HAP-1 (cell line): ENCODE measurements around the gene RYR1.
"Not testable (repeated sequence)": the region's sequence is repeated elsewhere in the genome, so short reads cannot be mapped to it uniquely, and the experiment has no call there.

Source experiments
- DNase-seq, 2 experiments: peaks; one replicate each; pipeline ENCODE4 v3.0.0-alpha.2; 2016 to 2020; ENCODE audit warnings: low spot score in 2 of 2
- H3K27me3 ChIP-seq: fragments of 250-450 bp; sonication (Bioruptor Pico); 2 replicates; pipeline ENCODE4 v1.5.1; 2020; ENCODE audit warnings: low read depth, mild to moderate bottlenecking, moderate library complexity
- H3K36me3 ChIP-seq: fragments of 250-450 bp; sonication (Bioruptor Pico); replicated peaks from 2 replicates; pipeline ENCODE4 v1.5.1; 2020; ENCODE audit warnings: mild to moderate bottlenecking
- H3K4me1 ChIP-seq: fragments of 250-450 bp; sonication (Bioruptor Pico); 2 replicates; pipeline ENCODE4 v1.5.1; 2020; ENCODE audit warnings: mild to moderate bottlenecking
- H3K4me3 ChIP-seq: fragments of 250-450 bp; sonication (Bioruptor Pico); 2 replicates; pipeline ENCODE4 v1.5.1; 2020; ENCODE audit warnings: mild to moderate bottlenecking, moderate library complexity
- H3K9me3 ChIP-seq: fragments of 250-450 bp; sonication (Bioruptor Pico); 2 replicates; pipeline ENCODE4 v1.5.1; 2020; ENCODE audit warnings: mild to moderate bottlenecking, moderate library complexity
- in situ Hi-C: fragments of 300-500 bp; cut with MboI; formaldehyde crosslinking; loops from 3 replicates; pipeline ENCODE4 v1.14.3; 2020; ENCODE audit warnings: low sequenced_read_pairs, inconsistent platforms, mixed read lengths

RYR1 gene

DNA sequence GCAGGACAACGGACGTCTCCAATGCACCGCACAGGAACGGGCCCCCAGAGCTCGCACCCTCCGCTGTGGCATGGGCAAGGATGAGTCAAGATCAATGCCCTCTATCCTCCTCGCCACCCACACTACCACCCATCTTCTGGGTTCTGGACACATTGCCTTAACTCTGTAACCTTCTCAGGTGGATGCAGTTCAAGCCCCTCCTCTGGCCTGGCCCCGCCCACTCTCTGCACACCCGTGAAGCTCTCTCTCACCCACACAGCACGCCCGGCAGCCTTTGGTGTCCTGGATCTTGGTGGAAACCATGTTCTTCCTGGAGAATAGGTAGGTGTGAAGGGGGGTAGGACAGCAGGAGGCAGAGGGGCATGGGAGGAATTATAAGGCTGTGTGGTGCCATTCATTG is 163.6 kb downstream of the RYR1 start:
- H3K4me1 ChIP-seq: no peaks in the 10 kb centered on the region
- no peak overlapping the region for H3K4me3 ChIP-seq
- H3K36me3 ChIP-seq: no peaks in the 10 kb centered on the region
- DNase-seq: no peak
- in situ Hi-C loops: no loop called here
- no peaks in the 10 kb centered on the region for H3K27me3 ChIP-seq
- H3K9me3 ChIP-seq: no peaks in the 10 kb centered on the region

DNA sequence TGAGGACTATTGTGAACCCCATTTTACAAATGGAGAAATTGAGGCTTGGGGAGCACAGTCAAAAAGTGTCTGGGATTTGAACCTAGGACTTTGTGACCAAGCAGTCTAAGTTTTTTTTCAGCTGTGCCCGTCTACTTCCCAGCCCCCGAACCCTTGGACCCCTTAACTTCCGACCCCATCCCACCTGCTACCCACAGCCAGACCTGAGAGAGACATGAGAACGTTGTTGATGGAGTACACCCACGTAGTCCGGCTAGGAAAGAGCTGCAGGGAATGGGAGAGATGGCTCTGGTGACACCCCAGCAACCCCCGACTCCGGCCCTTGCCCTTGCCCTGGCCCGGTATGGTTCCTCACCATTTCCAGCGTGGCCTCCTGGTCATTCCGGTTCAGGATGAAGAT is 166.2 kb downstream of the RYR1 start:
- H3K9me3 ChIP-seq: no peaks in the 10 kb centered on the region
- DNase-seq: no peak

DNA sequence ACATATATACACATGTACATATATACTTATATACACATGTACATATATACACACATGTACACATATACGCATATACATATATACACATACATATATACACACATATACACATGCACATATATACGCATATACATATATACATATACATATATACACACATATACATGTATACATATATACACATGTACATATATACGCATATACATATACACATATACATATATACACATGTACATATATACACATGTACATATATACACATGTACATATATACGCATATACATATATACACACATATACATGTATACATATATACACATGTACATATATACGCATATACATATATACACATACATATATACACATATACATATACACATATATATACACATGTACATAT is 169.4 kb downstream of the RYR1 start:
- in situ Hi-C loops, H3K27me3 ChIP-seq, H3K36me3 ChIP-seq, H3K4me3 ChIP-seq, H3K9me3 ChIP-seq, DNase-seq, H3K4me1 ChIP-seq: not testable (repeated sequence)

More for the DNA sequence above, 166.2 kb downstream of the RYR1 start:
- Histone ChIP-seq H3K36me3 (no peaks in the 10 kb centered on the region), H3K4me1 (no peaks in the 10 kb centered on the region), H3K4me3 (no peak overlapping the region), H3K27me3 (no peaks in the 10 kb centered on the region)
- in situ Hi-C loops: no loop called here

DNA sequence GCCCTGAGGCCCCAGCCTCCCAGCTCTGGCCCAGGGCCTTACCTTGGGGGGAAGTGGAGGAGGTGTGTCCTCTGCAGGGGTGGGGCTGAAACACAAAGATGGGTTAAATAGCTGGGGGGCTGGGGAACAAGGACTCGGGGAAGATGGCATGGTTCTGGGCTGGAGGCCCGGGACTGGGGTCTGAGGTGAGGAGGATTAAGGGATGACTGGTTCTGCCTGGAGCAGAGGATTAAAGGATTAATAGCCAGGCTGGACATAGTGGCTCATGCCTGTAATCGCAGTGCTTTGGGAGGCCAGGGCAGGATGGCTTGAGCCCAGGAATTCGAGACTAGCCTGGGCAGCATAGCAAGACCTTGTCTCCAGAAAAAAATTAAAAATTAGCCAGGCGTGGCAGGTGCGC is 172.6 kb downstream of the RYR1 start:
- H3K9me3 ChIP-seq: no peaks in the 10 kb centered on the region
- no peak for DNase-seq
- no peaks in the 10 kb centered on the region for H3K4me1 ChIP-seq
- in situ Hi-C loops: no loop called here
- no peaks in the 10 kb centered on the region for H3K27me3 ChIP-seq
- H3K36me3 ChIP-seq: no peaks in the 10 kb centered on the region
- no peak overlapping the region for H3K4me3 ChIP-seq

DNA sequence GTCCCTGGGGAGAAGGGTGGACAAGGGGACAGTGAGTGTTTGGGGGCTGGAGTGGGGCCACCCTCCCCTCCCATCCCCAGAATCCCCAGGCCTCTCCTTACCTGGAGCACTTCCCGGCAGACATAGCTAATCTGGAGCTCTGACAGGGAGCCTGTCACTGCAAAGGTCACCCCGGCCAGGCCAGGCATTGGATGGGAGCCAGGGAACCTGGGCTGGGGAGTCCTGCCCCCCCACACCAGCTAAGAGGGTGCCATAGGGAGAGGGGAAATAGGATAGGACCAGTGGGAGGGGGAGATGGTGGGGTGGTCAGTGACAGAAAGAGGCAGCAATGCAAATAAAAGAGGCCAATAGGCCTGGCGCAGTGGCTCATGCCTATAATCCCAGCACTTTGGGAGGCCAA is 180.8 kb downstream of the RYR1 start:
- H3K4me1 ChIP-seq: peaks cover 5% of the 10 kb centered on the region
- in situ Hi-C loops: no loop called here
- H3K27me3 ChIP-seq: no peaks in the 10 kb centered on the region
- no peak overlapping the region for H3K4me3 ChIP-seq
- DNase-seq: no peak
- no peaks in the 10 kb centered on the region for H3K36me3 ChIP-seq
- no peaks in the 10 kb centered on the region for H3K9me3 ChIP-seq

DNA sequence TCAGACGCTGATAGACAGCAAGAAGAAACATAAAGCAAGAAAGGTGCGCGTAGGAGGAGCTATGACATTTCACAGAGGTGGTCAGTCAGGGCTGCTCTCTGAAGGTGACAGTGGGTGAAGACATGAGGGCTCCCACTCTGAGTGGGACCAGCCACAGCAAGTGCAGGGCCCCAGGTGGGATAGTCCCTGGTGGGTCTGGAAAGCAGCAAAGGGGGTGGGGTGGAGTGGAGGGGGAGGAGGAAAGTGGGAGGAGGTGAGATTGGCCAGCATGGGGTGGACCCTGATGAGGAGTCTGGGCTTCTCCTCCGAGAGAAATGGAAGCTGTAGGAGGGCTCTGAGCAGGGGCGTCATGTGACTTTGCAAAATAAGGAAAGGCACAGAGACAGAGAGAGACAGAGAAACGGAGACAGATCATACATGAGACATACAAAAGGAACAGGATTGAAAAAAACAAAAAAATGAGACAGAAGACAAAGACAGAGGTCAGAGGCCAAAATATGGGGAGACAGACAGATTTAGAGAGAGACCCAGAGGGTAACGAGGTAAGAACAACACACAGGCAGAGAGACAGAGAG is 181.6 kb downstream of the RYR1 start:
- Histone ChIP-seq H3K4me1 (peaks cover 5% of the 10 kb centered on the region), H3K27me3 (no peaks in the 10 kb centered on the region), H3K4me3 (no peak overlapping the region), H3K9me3 (no peaks in the 10 kb centered on the region), H3K36me3 (peaks cover under 1% of the 10 kb centered on the region)
- DNase-seq: no peak
- in situ Hi-C loops: no loop called here

DNA sequence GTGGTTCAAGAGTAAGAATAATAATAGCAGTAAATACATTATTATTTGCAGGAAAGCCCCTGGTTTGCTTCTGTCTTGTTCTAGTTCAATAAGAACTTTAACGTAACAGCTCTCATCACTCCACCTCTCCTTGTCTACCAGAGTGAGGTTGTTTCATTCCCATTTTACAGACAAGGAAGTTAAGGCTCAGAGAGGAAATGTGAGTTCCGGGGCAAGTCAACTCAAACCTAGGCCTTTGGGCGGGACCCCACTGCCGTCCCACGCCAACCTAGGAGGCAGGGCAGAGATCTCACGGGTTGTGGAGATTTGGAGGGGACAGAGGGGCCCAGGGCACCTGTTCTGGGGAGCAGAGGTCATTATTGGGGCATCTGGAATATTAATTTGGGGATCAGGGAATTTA is 182.8 kb downstream of the RYR1 start:
- H3K36me3 ChIP-seq: peaks cover 11% of the 10 kb centered on the region

DNA sequence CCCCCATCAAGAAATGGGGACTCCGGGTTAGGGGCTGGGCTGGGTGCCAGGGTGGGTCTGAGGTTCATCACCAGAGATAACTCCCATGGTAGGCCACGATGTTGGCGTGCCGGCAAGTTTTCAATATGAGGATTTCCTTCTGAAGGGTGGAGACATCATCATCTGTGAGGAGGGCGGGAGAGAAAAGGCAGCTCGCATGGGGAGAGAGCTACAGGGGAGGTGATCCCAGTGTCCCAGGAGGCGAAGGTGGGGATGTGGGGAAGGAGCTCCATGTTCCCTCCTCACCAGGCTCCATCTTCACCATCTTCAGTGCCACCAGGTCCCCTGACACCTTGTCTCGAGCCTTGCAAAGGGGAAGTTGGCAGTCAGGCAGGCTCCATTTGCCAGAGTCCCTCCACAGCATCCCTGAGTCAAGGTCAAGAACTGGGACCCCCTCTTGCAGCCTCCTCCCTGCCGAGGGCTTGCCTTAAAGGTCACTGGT is 183.8 kb downstream of the RYR1 start:
- in situ Hi-C loops: no loop called here
- no peak for DNase-seq
- Histone ChIP-seq H3K27me3 (no peaks in the 10 kb centered on the region), H3K9me3 (no peaks in the 10 kb centered on the region), H3K4me3 (no peak overlapping the region), H3K36me3 (peaks cover 18% of the 10 kb centered on the region), H3K4me1 (peaks cover 5% of the 10 kb centered on the region)

More for the DNA sequence above, 182.8 kb downstream of the RYR1 start:
- H3K27me3 ChIP-seq: no peaks in the 10 kb centered on the region
- DNase-seq: no peak
- H3K9me3 ChIP-seq: no peaks in the 10 kb centered on the region
- H3K4me1 ChIP-seq: peaks cover 5% of the 10 kb centered on the region
- no peak overlapping the region for H3K4me3 ChIP-seq
- in situ Hi-C loops: no loop called here

DNA sequence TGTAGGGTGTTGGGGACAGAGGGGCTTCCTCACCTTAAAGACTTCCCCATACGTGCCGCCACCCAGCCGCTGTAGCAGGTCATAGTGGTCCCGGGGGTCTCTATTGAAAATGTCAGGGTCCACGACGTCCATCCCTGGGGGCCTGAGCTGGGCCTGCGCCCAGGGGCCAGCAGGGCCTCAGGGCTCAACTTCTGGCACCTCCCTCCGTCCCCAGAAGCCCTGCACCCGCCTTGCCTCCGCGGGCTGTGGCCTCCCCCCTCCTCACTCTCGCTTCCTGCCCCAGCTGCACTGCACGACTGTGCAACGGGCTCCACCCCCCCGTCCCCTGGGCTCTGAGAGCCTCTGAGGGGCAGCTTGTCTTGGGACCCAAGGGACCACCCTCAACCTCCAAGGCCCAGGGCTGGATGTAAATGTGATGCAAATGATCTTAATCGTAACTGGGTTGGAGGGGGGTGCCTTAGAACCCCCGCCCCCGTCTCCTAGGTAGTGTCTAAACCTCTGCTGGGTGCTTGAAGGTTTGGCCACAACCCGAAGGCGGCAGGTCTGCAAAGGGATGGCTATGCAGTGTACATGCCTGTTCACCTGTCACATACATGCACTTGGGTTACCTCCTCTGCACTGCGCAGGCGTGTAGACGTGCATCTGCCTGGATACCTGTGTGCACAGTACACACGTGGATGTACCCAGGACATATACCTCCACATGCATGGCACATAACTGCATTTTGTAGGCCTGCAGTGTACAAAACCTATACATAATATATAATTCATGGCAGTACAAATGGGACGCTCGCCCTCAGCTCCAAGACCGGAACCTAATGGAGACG is 184.5 kb downstream of the RYR1 start, which contains the start of gene MAP4K1:
MAP4K1 (minus strand) TSS at position 190 of the 826 bp plus-strand sequence; CDS start at position 132, 58 bp downstream.
- H3K9me3 ChIP-seq: no peaks in the 10 kb centered on the region
- in situ Hi-C loops: no loop called here
- peaks cover 5% of the 10 kb centered on the region for H3K4me1 ChIP-seq
- H3K4me3 ChIP-seq: peak within 1 kb of the TSS; percentile 89
- peaks cover 25% of the 10 kb centered on the region for H3K36me3 ChIP-seq
- no peaks in the 10 kb centered on the region for H3K27me3 ChIP-seq
- peak in 1 of 2 experiments; percentile 44 for DNase-seq

DNA sequence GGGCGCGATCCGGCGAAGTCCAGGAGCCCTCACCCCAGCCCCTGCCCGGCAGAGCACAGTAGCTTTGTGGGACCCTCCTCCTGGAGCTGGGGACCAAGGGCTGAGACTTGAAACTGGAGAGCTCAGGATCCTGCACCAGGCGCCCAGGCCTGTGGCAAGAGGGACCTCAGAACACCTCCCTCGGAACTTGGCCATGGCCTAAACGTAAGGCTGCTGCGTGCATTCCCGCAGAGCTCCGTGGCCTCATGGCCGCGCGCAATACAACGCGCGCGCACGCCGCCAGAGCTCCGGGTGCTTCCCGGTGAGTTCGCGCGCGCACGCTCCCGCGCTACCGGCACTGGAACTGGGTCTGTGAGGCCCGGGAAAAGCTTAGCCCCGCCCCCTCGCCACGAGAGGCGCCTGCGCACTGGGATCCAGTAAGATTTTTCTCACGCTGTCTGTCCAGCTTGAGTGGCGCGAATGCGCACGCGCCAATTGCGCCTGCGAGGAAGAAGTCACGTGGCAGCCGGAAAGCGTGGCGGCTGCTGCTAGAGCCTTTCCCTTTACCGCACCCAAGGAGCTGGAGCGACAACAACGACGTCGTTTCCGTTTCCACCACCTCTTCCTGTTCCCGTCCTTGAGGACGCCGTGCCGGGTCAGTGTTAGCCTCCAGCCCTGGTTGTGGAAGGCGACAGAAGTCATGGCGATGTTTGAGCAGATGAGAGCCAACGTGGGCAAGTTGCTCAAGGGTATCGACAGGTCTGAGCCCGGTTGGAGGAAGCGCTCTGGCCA is 185.3 kb downstream of the RYR1 start, which contains the start of gene EIF3K:
EIF3K (plus strand) TSS at position 599 of the 771 bp plus-strand sequence; CDS start at position 680, 81 bp downstream.
- H3K36me3 ChIP-seq: peaks cover 31% of the 10 kb centered on the region
- H3K4me3 ChIP-seq: peak within 1 kb of the TSS; percentile 89
- DNase-seq: peak; percentile 97 to 99
- H3K9me3 ChIP-seq: no peaks in the 10 kb centered on the region
- in situ Hi-C loops: no loop called here
- no peaks in the 10 kb centered on the region for H3K27me3 ChIP-seq
- H3K4me1 ChIP-seq: peaks cover 5% of the 10 kb centered on the region

DNA sequence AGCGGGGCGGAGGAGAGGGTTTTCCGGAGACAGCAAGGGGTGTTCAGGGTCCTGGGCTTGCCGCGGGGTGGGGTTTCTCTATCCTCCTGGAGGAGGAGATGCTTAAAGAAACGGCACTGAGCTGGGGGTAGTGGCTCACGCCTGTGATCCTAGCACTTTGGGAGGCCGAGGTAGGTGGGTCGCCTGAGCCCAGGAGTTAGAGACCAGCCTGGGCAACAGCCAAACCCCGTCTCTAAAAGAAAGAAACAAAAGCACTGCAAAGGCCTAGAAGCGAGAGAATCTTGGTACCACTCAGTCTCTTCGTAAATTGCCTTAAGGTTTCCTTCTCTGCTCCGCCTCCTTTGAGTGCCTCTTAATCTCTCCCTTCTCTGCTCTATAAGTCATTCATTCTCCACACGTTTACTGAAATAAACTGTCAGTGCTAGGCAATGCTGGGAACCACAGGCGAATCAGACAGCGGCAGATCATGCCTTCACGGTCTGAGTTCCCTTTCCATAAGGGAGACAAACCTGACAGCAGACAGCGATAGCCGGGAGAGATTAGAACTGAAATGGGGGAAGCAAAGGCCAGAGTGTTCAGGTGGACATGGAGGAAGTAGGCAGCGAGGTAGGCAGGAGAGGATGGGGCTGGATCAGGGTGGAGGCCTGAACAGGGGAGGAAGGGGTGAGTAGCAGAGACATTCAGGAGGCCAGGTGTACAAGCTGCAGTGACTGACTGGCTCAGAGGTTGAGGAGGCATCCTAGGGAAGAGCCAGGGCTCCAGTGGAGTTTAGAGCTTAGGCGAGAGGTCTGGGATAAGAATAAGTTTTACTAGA is 186.1 kb downstream of the RYR1 start:
- no peaks in the 10 kb centered on the region for H3K9me3 ChIP-seq
- H3K27me3 ChIP-seq: no peaks in the 10 kb centered on the region
- H3K4me3 ChIP-seq: peak overlapping the region; percentile 89
- H3K4me1 ChIP-seq: peaks cover 5% of the 10 kb centered on the region
- DNase-seq: no peak
- in situ Hi-C loops: no loop called here
- peaks cover 38% of the 10 kb centered on the region for H3K36me3 ChIP-seq

DNA sequence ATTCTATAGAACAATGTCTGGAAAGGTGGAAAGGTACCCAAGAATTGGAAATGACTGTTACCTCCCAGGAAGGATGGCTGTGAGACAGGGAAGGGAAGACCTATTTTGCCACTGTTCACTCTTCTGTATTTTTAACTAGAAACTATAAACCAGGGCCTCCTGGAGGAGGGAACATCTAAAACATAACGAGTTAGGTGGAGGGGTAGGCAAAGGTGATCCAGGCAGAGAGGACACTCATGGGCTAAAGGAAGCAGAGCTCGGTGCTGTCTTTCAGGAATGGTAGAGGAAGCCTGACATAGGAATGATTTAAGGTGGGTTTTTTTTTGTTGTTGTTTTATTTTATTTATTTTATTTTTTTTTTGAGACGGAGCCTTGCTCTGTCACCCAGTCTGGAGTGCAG is 191.3 kb downstream of the RYR1 start:
- in situ Hi-C loops: loop anchor here (25.0 kb wide), 1 partner anchor 388 kb away; no protein-coding TSS in a partner anchor
- H3K4me3 ChIP-seq: no peak overlapping the region
- H3K27me3 ChIP-seq: no peaks in the 10 kb centered on the region
- no peaks in the 10 kb centered on the region for H3K9me3 ChIP-seq
- peaks cover 86% of the 10 kb centered on the region for H3K36me3 ChIP-seq
- DNase-seq: no peak
- no peaks in the 10 kb centered on the region; the same call in 1 of the 2 replicates for H3K4me1 ChIP-seq

DNA sequence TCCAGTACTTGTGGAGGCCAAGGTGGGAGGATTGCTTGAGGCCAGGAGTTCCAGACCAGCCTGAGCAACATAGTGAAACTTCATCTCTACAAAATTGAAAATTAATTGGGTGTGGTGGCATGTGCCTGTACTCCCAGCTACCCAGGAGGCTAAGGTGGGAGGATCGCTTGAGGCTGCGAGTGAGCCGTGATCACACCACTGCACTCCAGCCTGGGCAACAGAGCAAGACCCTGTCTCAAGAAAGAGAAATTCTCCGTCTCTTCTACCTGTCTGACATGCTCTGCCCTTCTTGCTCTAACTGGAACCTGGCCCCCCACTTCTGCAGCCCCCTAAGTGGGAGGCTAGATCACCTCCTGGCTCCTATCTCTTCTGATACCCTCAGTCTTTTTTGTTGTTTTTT is 192.9 kb downstream of the RYR1 start:
- Histone ChIP-seq H3K4me1 (peaks cover 6% of the 10 kb centered on the region), H3K9me3 (no peaks in the 10 kb centered on the region), H3K36me3 (peaks cover 88% of the 10 kb centered on the region), H3K27me3 (no peaks in the 10 kb centered on the region), H3K4me3 (no peak overlapping the region)
- no peak for DNase-seq
- in situ Hi-C loops: loop anchor here (25.0 kb wide), 1 partner anchor 389 kb away; no protein-coding TSS in a partner anchor
